HEK293T (cell line): ENCODE measurements around the gene P3H2.

Source experiments
- BHLHE40 ChIP-seq: fragments of 450-650 bp; IDR thresholded peaks from 2 replicates; pipeline ENCODE4 v1.6.1; 2016; ENCODE audit warnings: mild to moderate bottlenecking, moderate library complexity, borderline replicate concordance
- CTBP1 ChIP-seq: fragments of 450-650 bp; IDR thresholded peaks from 2 replicates; pipeline ENCODE4 v1.6.1; 2016; ENCODE audit warnings: borderline replicate concordance
- FOXM1 ChIP-seq: fragments of 450-650 bp; IDR thresholded peaks from 2 replicates; pipeline ENCODE4 v1.6.1; 2017; ENCODE audit warnings: mild to moderate bottlenecking, borderline replicate concordance
- HDGF ChIP-seq: fragments of 450-650 bp; IDR thresholded peaks from 2 replicates; pipeline ENCODE4 v1.6.1; 2017; ENCODE audit warnings: antibody characterized with exemption, borderline replicate concordance
- LEF1 ChIP-seq: fragments of 450-650 bp; IDR thresholded peaks from 2 replicates; pipeline ENCODE4 v1.6.1; 2017; ENCODE audit warnings: mild to moderate bottlenecking, borderline replicate concordance
- SP1 ChIP-seq: fragments of 450-650 bp; IDR thresholded peaks from 2 replicates; pipeline ENCODE4 v1.6.1; 2017
- SUZ12 ChIP-seq: fragments of 450-650 bp; IDR thresholded peaks from 2 replicates; pipeline ENCODE4 v1.6.1; 2016; ENCODE audit warnings: mild to moderate bottlenecking
- TARDBP ChIP-seq: fragments of 450-650 bp; IDR thresholded peaks from 2 replicates; pipeline ENCODE4 v1.6.1; 2016
- TF ChIP-seq, protein P1 (sequence below): fragments of 450-650 bp; IDR thresholded peaks from 2 replicates; pipeline ENCODE4 v1.6.1; 2016

- TF ChIP-seq SUZ12 (no peak), SP1 (no peak), HDGF (no peak), BHLHE40 (no peak), FOXM1 (no peak), LEF1 (no peak), CTBP1 (no peak), TARDBP (no peak)
- TF ChIP-seq, protein P1, sequence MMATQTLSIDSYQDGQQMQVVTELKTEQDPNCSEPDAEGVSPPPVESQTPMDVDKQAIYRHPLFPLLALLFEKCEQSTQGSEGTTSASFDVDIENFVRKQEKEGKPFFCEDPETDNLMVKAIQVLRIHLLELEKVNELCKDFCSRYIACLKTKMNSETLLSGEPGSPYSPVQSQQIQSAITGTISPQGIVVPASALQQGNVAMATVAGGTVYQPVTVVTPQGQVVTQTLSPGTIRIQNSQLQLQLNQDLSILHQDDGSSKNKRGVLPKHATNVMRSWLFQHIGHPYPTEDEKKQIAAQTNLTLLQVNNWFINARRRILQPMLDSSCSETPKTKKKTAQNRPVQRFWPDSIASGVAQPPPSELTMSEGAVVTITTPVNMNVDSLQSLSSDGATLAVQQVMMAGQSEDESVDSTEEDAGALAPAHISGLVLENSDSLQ = no peak
These were observed 686 bp upstream of the P3H2 start for GRCh38 chr3:190121383-190121782.
